SK-N-DZ (cell line): Measurements from ENCODE around the gene OR2AG1. TPM values are rescaled to one million over a fixed set of nuclear protein-coding genes. Genes with fewer than 3 reads are reported as not detected.

Source experiments
- DNase-seq: peaks from one replicate; pipeline ENCODE4 v3.0.0-alpha.2; 2015; ENCODE audit warnings: low spot score
- polyA plus RNA-seq, 2 experiments: library from polyadenylated mRNA; depleted of rRNA; stranded (reverse); fragments of >200 nt; gene quantifications; 2 replicates each; pipeline ENCODE4 v1.2.3, GENCODE V29; 2014

OR2AG1 gene
- polyA plus RNA-seq (2014; cell fraction: cytosol; rRNA removed), result not detected in 2 replicates
- not detected in 2 replicates for polyA plus RNA-seq (2014; cell fraction: nucleus; rRNA removed)

- DNase-seq, result no peak
Observed at GRCh38 chr11:6782720-6783119, at the start of gene OR2AG1. Gene OR2AG1, plus strand, starts transcription at chr11:6783020. Its CDS starts 2,018 bp downstream, at chr11:6785038.

- DNase-seq, result no peak
Observed at GRCh38 chr11:6733326-6734275, 49.2 kb upstream of the OR2AG1 start.

GRCh38 chr11:6734616-6735015 is 48.2 kb upstream of the OR2AG1 start:
- no peak for DNase-seq

GRCh38 chr11:6735306-6735705 is 47.5 kb upstream of the OR2AG1 start:
- DNase-seq, result no peak

- no peak for DNase-seq
Observed at GRCh38 chr11:6736495-6737121, 46.2 kb upstream of the OR2AG1 start.

- peak; percentile 35 for DNase-seq
Observed at GRCh38 chr11:6737872-6738466, 44.9 kb upstream of the OR2AG1 start.

GRCh38 chr11:6738590-6738989 is 44.2 kb upstream of the OR2AG1 start:
- DNase-seq, result no peak

- no peak for DNase-seq
Observed at GRCh38 chr11:6742260-6742659, 40.6 kb upstream of the OR2AG1 start.

- DNase-seq, result no peak
Observed at GRCh38 chr11:6745018-6745417, 37.8 kb upstream of the OR2AG1 start.

GRCh38 chr11:6745465-6746015 is 37.3 kb upstream of the OR2AG1 start:
- no peak for DNase-seq

- DNase-seq, result no peak
Observed at GRCh38 chr11:6746086-6746618, 36.7 kb upstream of the OR2AG1 start.

GRCh38 chr11:6746626-6747025 is 36.2 kb upstream of the OR2AG1 start:
- DNase-seq, result no peak

GRCh38 chr11:6747097-6747668 is 35.6 kb upstream of the OR2AG1 start:
- DNase-seq, result no peak

- peak; percentile 35 for DNase-seq
Observed at GRCh38 chr11:6755303-6755952, 27.4 kb upstream of the OR2AG1 start.

- DNase-seq, result no peak
Observed at GRCh38 chr11:6755953-6756347, 26.9 kb upstream of the OR2AG1 start.

- DNase-seq, result peak; percentile 43
Observed at GRCh38 chr11:6757373-6757967, 25.4 kb upstream of the OR2AG1 start.

GRCh38 chr11:6771926-6772893 is 10.6 kb upstream of the OR2AG1 start, which contains the start of gene OR2AG2:
Gene OR2AG2, minus strand, starts transcription at chr11:6771976. Its CDS starts 3,019 bp downstream, at chr11:6768957.
- no peak for DNase-seq

GRCh38 chr11:6778518-6778917 is 4.3 kb upstream of the OR2AG1 start:
- no peak for DNase-seq

- DNase-seq, result no peak
Observed at GRCh38 chr11:6780829-6781228, 2.0 kb upstream of the OR2AG1 start.
